IPS DF 4.7 (cell line): ENCODE measurements around the gene COL23A1.
"Not testable (repeated sequence)": the region's sequence is repeated elsewhere in the genome, so short reads cannot be mapped to it uniquely, and the experiment has no call there.

Experiments
- DNase-seq: peaks from one replicate; pipeline ENCODE4 v3.0.0-alpha.2; 2013; ENCODE audit warnings: low spot score; ENCODE audit errors: extremely low read depth

Gene COL23A1

GRCh38 chr5:178325679-178326373, 264.4 kb downstream of the COL23A1 start:
- no peak for DNase-seq

DNA sequence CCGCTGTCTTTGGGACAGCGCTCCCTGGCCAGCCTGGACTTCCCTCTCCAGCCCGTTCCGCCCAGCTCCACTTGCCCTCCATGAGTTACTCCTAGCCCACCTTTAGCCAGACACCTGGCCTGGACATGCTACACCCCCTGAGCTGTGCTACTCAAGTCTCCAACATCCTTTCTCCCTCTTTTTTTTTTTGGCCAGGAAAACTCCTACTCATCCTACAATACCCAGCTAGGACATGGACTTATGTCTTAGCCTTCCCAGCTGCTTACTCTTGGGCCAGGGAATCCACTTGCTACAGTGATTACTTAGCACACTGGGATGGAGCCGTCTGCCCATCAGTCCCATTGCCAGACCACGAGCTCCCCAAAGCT, 264.9 kb downstream of the COL23A1 start:
- DNase-seq = no peak

DNA sequence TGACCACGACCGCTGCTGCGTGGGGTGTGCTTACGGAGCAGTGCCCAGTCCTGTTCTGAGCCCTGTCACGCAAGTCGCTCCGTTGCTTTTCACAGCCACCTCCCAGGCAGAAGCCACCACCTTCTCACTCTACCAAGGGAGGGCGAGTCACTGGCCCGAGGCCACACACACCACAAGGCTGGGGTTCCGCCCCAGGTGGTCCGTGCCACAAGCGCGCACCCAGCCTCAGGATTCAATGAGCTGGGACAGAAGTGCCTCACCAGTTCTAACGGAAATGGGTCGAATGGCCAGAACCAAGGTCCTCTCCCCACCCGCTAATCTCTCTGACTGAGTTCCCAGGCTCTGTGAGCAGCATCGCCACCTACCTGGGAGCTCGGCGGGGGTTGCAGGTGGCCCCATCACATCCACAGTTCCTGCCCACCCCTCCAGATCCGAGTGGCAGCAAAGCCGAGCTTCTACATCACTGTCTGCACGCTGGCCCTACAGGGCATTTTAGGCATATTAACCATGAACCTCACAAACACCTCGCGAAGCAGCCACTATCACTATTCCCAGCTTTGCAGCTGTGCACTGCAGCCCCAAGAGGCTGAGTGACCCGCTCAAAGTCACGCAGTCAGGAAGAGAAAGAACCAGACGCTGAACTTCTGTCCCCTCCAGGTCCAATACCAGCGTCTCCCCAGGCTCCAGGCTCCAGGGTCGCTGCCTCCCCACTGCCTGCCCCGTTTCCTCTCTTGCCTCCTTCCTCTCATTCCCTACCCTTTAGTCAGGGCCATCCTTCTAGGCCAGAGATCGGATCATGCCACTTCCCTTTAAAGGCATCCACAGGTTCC, 265.5 kb downstream of the COL23A1 start:
- DNase-seq = no peak

GRCh38 chr5:178323961-178324360, 266.2 kb downstream of the COL23A1 start:
- DNase-seq = no peak

- no peak for DNase-seq
Measured at GRCh38 chr5:178323541-178323865, 266.7 kb downstream of the COL23A1 start.

GRCh38 chr5:178322736-178323540, 267.3 kb downstream of the COL23A1 start:
- DNase-seq = no peak

DNA sequence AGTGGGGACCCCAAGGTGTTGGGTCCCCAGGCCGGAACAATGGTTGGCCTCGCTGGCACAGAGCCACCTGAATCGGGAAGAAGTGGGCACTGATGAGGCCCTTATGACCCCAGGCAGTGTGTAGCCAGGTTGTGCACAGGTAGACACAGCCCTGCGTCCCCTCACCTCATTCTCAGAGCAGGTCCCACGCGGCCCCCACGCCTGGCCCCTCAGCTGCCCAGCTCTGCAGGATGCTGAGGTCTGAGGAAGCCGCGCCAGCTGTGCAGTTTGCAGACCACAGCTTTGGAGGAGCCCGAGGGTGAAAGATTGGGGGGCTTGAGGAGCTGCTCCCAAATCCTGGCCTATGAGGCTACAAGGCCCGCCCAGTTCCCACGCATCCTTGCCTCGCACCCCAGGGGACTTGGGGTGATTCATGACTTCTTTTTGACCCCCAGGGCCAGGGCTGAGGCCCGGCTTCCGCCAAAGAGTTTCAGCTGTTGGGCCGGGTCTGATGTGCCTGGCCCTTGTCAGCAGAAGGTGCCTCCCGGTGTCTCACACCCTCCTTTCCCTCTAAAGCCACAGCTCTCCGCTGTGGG, 269.8 kb downstream of the COL23A1 start:
- DNase-seq = no peak

DNA sequence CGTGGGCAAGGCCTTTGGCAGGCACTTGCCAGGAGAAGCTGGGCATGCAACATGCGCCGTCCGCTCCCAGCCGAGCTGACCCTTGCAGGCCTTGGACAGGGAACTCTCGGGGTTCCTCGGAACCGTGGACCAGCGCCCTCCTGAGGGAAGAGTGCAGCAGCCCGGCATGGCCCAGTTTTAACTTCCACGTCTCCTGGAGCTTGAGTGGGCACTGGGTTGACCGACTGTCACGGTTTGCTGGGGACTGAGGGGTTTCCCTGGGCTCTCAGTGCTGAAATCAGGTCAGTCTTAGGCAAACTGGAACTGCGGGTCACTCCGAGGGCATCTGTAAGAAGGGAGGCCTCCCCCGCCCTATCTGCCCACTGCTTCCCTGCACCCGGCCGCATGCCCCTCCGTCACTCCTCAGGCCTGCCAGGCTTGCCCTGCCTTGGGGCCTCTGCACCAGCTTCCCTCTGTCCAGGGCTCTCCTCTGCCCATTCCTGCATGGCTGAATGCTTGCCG, 270.6 kb downstream of the COL23A1 start:
- no peak for DNase-seq

GRCh38 chr5:178318893-178319292, 271.3 kb downstream of the COL23A1 start:
- DNase-seq = no peak

DNA sequence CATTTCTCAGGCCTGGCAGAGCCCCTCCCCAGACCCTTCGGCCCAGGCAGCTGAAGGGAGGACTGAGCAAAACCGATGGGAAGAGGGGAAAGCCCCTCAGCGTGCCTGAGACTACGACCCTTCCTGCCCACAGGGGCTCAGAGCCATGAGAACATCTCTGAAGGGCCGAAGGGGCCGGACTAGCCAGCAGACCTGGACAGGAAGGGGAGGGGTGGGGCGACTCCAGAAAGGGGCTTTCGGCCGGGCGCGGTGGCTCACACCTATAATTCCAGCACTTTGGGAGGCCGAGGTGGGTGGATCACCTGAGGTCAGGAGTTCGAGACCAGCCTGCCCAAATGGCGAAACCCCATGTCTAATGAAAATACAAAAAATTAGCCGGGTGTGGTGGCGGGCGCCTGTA, 271.8 kb downstream of the COL23A1 start:
- no peak for DNase-seq

GRCh38 chr5:178317727-178318126, 272.5 kb downstream of the COL23A1 start:
- not testable (repeated sequence) for DNase-seq

- no peak for DNase-seq
Measured at GRCh38 chr5:178314961-178315820, 275.0 kb downstream of the COL23A1 start.

- no peak for DNase-seq
Measured at GRCh38 chr5:178314061-178314660, 276.0 kb downstream of the COL23A1 start.

DNA sequence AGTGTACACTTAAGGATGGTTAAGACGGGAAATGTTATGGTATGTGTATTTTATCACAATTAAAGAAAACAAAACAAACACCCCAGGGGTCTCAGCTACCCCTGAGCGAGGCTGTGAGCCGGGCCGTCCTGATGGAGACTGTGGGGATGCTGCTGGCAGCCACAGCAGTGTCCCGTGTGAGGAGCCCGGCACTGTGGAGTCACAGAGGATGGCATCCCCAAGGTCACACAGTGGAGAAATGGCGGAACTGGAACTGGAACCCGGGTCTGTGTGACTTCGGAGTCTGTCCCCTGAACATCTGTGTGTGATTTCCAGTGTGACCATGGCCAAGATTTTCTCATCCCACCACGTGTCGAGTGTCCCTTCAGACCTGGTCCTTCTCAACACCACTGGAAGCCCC, 276.9 kb downstream of the COL23A1 start:
- DNase-seq = no peak

GRCh38 chr5:178312880-178313282, 277.3 kb downstream of the COL23A1 start:
- DNase-seq = no peak

- no peak for DNase-seq
Measured at GRCh38 chr5:178310130-178310865, 279.9 kb downstream of the COL23A1 start.

- DNase-seq = no peak
Measured at GRCh38 chr5:178309271-178310013, 280.8 kb downstream of the COL23A1 start.

DNA sequence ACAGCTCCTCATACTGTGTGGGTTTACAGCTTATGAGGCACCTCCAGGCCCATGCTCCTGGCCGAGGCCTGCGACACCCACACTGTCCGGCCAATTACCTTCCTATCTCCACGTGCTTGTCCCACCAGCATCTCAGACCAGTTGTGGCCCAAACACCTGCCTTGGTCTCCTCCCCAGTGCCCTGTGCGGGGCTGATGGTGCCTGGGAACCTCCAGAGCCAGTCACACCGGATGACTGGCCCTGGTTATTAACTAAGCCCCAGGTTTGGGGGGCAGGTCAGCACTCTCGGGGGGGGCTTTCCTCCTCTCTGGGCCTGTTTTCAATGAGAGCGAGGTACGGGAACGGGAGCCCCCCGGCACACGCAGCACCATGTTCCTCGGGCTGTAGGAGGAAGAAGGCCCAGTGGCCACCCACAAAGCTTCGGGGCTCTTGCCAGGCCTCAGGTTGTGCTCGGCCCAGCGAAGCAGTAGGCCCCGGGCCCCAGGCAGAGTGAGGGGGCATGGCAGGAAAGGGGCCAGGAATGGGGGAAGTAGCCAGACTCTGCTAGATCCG, 281.6 kb downstream of the COL23A1 start:
- no peak for DNase-seq
